ENCODE measurements around the gene GDF10. TPM values are rescaled to one million over a fixed set of nuclear protein-coding genes. Genes with fewer than 3 reads are reported as not detected.

Gene GDF10
- total RNA-seq, 1 experiment from 2014 or later = 0.20 TPM

- no peak overlapping the region for H3K18ac ChIP-seq (ENCODE audit: insufficient read length, low read depth, low read length)
Measured at GRCh38 chr10:47311193-47311931, 11.4 kb downstream of the GDF10 start.

More at GRCh38 chr10:47311193-47311931, 11.4 kb downstream of the GDF10 start:
- Histone ChIP-seq H2BK5ac (ENCODE audit: insufficient read length, low read length) (no peak overlapping the region), H3T11ph (ENCODE audit: low read length) (no peak overlapping the region), H2BK120ac (ENCODE audit: low read depth, low read length, poor library complexity, severe bottlenecking) (no peak overlapping the region), H2BK12ac (ENCODE audit: insufficient read length, low read depth, low read length) (no peak overlapping the region), H3K27me3 (ENCODE audit: insufficient read depth, low read length) (no peaks in the 10 kb centered on the region), H4K8ac (replicated peaks; ENCODE audit: insufficient read length, low read depth, low read length) (no peak overlapping the region), H4K20me1 (ENCODE audit: control insufficient read depth, insufficient read depth, insufficient read length) (peaks cover 2% of the 10 kb centered on the region), H4K5ac (ENCODE audit: insufficient read length, low read depth, low read length) (no peak overlapping the region), H4K91ac (ENCODE audit: insufficient read length, low read depth, low read length) (no peak overlapping the region), H3K4me1 (ENCODE audit: insufficient read depth, low read length) (no peaks in the 10 kb centered on the region; the same call in 1 of the 2 replicates), H2AFZ (ENCODE audit: low read length) (no peak overlapping the region), H3K9me3 (ENCODE audit: control insufficient read depth, low read depth, low read length) (no peaks in the 10 kb centered on the region), H3K9ac (ENCODE audit: extremely low read depth, insufficient read length, low read length) (no peak overlapping the region), H3K4me2 (ENCODE audit: insufficient read depth, insufficient read length, low read length) (no peak overlapping the region), H3K56ac (ENCODE audit: insufficient read length, low read depth, low read length) (no peak overlapping the region), H2AK5ac (ENCODE audit: insufficient read length, low read length) (no peak overlapping the region), H3K23me2 (ENCODE audit: insufficient read length, low read depth, low read length, poor library complexity, severe bottlenecking) (no peaks in the 10 kb centered on the region), H2BK15ac (ENCODE audit: low read depth, low read length) (no peak overlapping the region), H3K4ac (ENCODE audit: low read depth, low read length) (no peak overlapping the region), H3K79me1 (ENCODE audit: insufficient read depth, low read depth, low read length, poor library complexity, severe bottlenecking) (no peaks in the 10 kb centered on the region), H2BK20ac (ENCODE audit: low read depth, low read length, poor library complexity, severe bottlenecking) (no peak overlapping the region), H3K14ac (ENCODE audit: insufficient read depth, low read length) (no peak overlapping the region), H3K79me2 (ENCODE audit: insufficient read depth, low read length) (no peaks in the 10 kb centered on the region), H3K27ac (ENCODE audit: insufficient read length, low read depth, low read length) (no peak overlapping the region), H3K23ac (ENCODE audit: insufficient read length, low read depth, low read length) (no peak overlapping the region)
- WGBS (ENCODE audit: extremely low coverage, insufficient read length, low lambda C conversion rate) = no CpG with 5 or more reads among the region's 10 CpGs
- no peak for DNase-seq
- Mint-ChIP-seq H3K4me1 (peaks cover 14 to 18% of the 10 kb centered on the region in 2 experiments), H3K36me3 (ENCODE audit: insufficient read depth in 1 of 3, low read depth in 3 of 3) (no peaks in the 10 kb centered on the region), H3K4me3 (no peak overlapping the region), H3K27me3 (ENCODE audit: low read depth) (peaks cover 12% of the 10 kb centered on the region), H3K27ac (no peak overlapping the region), H3K9me3 (no peaks in the 10 kb centered on the region)
- TF ChIP-seq CTCF (conservative IDR thresholded peaks at IDR 0.05) = no peak
